ENCODE results near the gene CCM2L. TPM values are rescaled to one million over a fixed set of nuclear protein-coding genes. Genes with fewer than 3 reads are reported as not detected.

CCM2L gene
- total and polyA plus RNA-seq, 2 of the 8 experiments (the other 6 are each of a cell fraction or from before 2014, with no cell fraction given), result 5.5 to 15.8 TPM

DNA sequence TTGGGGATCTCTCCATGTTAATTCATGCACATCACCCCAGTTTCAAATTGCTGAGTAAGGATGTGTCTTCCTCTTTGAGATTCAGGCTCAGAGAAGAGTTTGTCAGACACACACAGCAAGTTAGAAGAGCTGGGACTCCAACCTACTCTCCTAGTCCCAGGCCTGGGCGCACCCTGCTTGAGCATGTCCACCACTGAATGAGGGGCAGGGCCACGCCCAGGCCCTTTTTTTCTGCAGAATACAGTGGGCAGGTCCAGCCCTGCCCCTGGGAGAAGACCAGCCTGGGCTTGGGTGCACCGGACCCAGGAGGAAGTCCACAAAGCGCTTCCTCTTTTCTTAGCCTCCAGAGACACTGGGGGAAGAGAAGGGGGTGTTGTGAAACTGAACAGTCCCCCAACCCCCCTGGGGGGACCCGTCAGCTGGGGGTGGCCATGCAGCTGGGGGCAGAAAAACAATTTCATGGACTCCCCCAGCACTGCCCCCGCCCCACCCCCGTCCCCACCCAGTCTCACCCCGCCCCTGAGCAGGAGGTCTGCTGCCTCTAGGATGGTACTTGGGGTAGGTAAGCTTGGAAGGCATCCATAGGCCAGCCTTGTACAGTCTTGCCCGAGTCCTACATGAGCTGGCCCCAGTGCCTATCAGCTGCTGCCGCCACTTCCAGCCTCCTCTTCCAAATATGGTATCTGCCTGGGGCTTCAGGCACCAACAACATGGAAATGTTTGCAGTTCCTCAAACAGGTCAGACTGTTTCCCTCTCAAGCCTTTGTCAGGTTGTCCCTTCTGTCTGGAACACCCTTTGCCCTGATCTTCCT is 30.1 kb downstream of the CCM2L start:
- ChIA-PET CTCF (ENCODE audit: partially characterized antibody) (interaction anchor here (0.6 to 4.4 kb wide), 4 partner anchors 10 to 181 kb away, joined by 3 to 48 read pairs (median 4); no protein-coding TSS in a partner anchor), POLR2A (ENCODE audit: partially characterized antibody) (interaction anchor here (0.6 to 1.5 kb wide), 3 partner anchors 12 to 317 kb away, joined by 3 read pairs; partner anchors contain the start of gene HCK)
- no peak overlapping the region for H4K8ac ChIP-seq (ENCODE audit: extremely low read depth, insufficient read depth, low read length)
- no peak for DNase-seq (ENCODE audit: low read depth in 1 of 2, low spot score in 2 of 2)
- H3K9me3 ChIP-seq (ENCODE audit: insufficient read depth in 2 of 2, low read depth in 1 of 2, low read length in 1 of 2), result no peaks in the 10 kb centered on the region
- H2BK120ac ChIP-seq (replicated peaks; ENCODE audit: low read depth, low read length), result no peak overlapping the region
- 77% methylated on average over 9 of the region's 10 CpGs; no CpG with 5 or more reads in 1 of the 2 experiments for WGBS, 2 experiments (ENCODE audit: extremely low coverage in 1 of 2, insufficient coverage in 1 of 2, insufficient read length in 1 of 2, insufficient replicate concordance in 2 of 2, low coverage in 1 of 2, low lambda C conversion rate in 2 of 2, missing lambda C conversion rate in 1 of 2)
- no peaks in the 10 kb centered on the region for H3K36me3 ChIP-seq (ENCODE audit: control insufficient read depth in 2 of 4, insufficient read depth in 4 of 4, low read length in 3 of 4)
- no peak overlapping the region; the same call in 1 of the 2 replicates for H2BK5ac ChIP-seq (ENCODE audit: low read depth, low read length)
- no peaks in the 10 kb centered on the region for H3K79me2 ChIP-seq (ENCODE audit: control insufficient read depth in 1 of 2, insufficient read depth in 2 of 2, low read length in 2 of 2)
- no peak overlapping the region for H2AFZ ChIP-seq (ENCODE audit: low read length)
- peak overlapping the region; percentile 60; the same call in 1 of the 2 replicates for H2BK12ac ChIP-seq (ENCODE audit: low read depth, low read length)
- no peaks in the 10 kb centered on the region for H3K79me1 ChIP-seq (ENCODE audit: low read depth, low read length)
- no peak overlapping the region for H3K9ac ChIP-seq (replicated peaks in 1 of 4; ENCODE audit: extremely low read depth in 1 of 4, low read depth in 3 of 4, low read length in 3 of 4)
- no peaks in the 10 kb centered on the region for H4K20me1 ChIP-seq (replicated peaks in 1 of 2; ENCODE audit: control insufficient read depth in 1 of 2, insufficient read depth in 2 of 2, low read length in 2 of 2)
- H3K4me3 ChIP-seq (ENCODE audit: extremely low read depth in 1 of 4, insufficient read depth in 2 of 4, low read depth in 3 of 4, low read length in 4 of 4), result no peak overlapping the region
- no peak for FAIRE-seq
- TF ChIP-seq SAP30 (IDR thresholded peaks at IDR 0.05; ENCODE audit: insufficient read depth, insufficient replicate concordance, low read length), result no peak
- peak; percentile 61 for TF ChIP-seq SRF (IDR thresholded peaks at IDR 0.05; ENCODE audit: low read depth, low read length)
- no peak overlapping the region for H3K14ac ChIP-seq (ENCODE audit: insufficient read length)
- no peak overlapping the region for H2AK5ac ChIP-seq (ENCODE audit: low read depth, low read length)
- H4K5ac ChIP-seq (ENCODE audit: insufficient read length, low read depth, low read length), result no peak overlapping the region
- H2BK20ac ChIP-seq (ENCODE audit: low read length), result no peak overlapping the region
- no peak overlapping the region for H2BK15ac ChIP-seq (ENCODE audit: low read length)
- H3K4ac ChIP-seq (replicated peaks; ENCODE audit: insufficient read length, low read depth, low read length), result no peak overlapping the region
- no peak overlapping the region for H3K18ac ChIP-seq (ENCODE audit: extremely low read depth, low read length)
- H3K27ac ChIP-seq (ENCODE audit: low read depth, low read length), result no peak overlapping the region
- H3K23me2 ChIP-seq (ENCODE audit: low read depth, low read length), result peaks cover 2% of the 10 kb centered on the region; the same call in 1 of the 2 replicates
- no peak overlapping the region for H3K56ac ChIP-seq (replicated peaks; ENCODE audit: insufficient read length, low read depth, low read length)
- no peak overlapping the region for H3K23ac ChIP-seq (ENCODE audit: insufficient read length)
- peaks cover 0 to 8% (median 1%) of the 10 kb centered on the region in 4 experiments; a peak in 5 of 7 replicates for H3K4me1 ChIP-seq (replicated peaks in 1 of 4; ENCODE audit: control insufficient read depth in 3 of 4, insufficient read depth in 4 of 4, low read length in 3 of 4)
- H3K27me3 ChIP-seq (replicated peaks in 1 of 4; ENCODE audit: control insufficient read depth in 3 of 4, extremely low read depth in 1 of 4, insufficient read depth in 3 of 4, low read length in 3 of 4), result no peaks in the 10 kb centered on the region; a peak in 1 of 7 replicates
- H4K91ac ChIP-seq (replicated peaks; ENCODE audit: insufficient read length, low read length), result no peak overlapping the region
- H3K4me2 ChIP-seq (ENCODE audit: insufficient read depth in 1 of 2, low read depth in 2 of 2, low read length in 2 of 2), result no peak overlapping the region
